AG04450 (cell line): ENCODE results near the gene SLC29A1. TPM values are rescaled to one million over a fixed set of nuclear protein-coding genes. Genes with fewer than 3 reads are reported as not detected.

Experiments
- CTCF ChIA-PET: fragments of 300-600, 350-600 bp; formaldehyde crosslinking; extraction: SDS; loops from one replicate; lab custom pipeline; 2022; ENCODE audit warnings: antibody characterized with exemption, inconsistent platforms; lab: Charles Lee
- POLR2A ChIA-PET: fragments of 350-600 bp; formaldehyde crosslinking; extraction: SDS; loops from one replicate; lab custom pipeline; 2021; ENCODE audit warnings: antibody characterized with exemption, inconsistent platforms; lab: Yijun Ruan, JAX
- DNase-seq: peaks from one replicate; pipeline ENCODE4 v3.0.0-alpha.2; 2011; ENCODE audit warnings: low read depth, low spot score
- H3K27ac ChIP-seq: one replicate; pipeline ENCODE4 v1.5.1; 2012; ENCODE audit warnings: low read depth, low read length, control low read depth
- H3K27me3 ChIP-seq: one replicate; pipeline ENCODE4 v1.6.0; 2012; ENCODE audit warnings: low read length; ENCODE audit not compliant: control insufficient read depth, insufficient read depth
- H3K4me3 ChIP-seq: 2 replicates; pipeline ENCODE4 v1.5.1; 2011; ENCODE audit warnings: mild to moderate bottlenecking, low read depth, low read length, control low read depth
- H3K9me3 ChIP-seq: 2 replicates; pipeline ENCODE4 v1.5.1; 2012; ENCODE audit warnings: low read length; ENCODE audit not compliant: control insufficient read depth, insufficient read depth
- CTCF ChIP-seq: IDR thresholded peaks from 2 replicates; pipeline ENCODE4 v1.5.1; 2011; ENCODE audit warnings: low read depth, low read length, control low read depth, inconsistent platforms
- polyA plus RNA-seq: library from polyadenylated mRNA; depleted of rRNA; stranded (reverse); fragments of >200 nt; gene quantifications from 2 replicates; pipeline ENCODE4 v1.2.3, GENCODE V29; 2011

Gene SLC29A1
- polyA plus RNA-seq, 1 experiment, result 13.2 TPM

GRCh38 chr6:44224965-44225305 is 1.5 kb downstream of the SLC29A1 start:
- ChIA-PET CTCF (interaction anchor here (0.5 to 8.8 kb wide), 8 partner anchors 10 to 452 kb away, joined by 3 to 83 read pairs (median 4); no protein-coding TSS in a partner anchor), POLR2A (interaction anchor here (0.7 to 0.8 kb wide), 2 partner anchors 72 to 451 kb away, joined by 3 to 4 read pairs; no protein-coding TSS in a partner anchor)

GRCh38 chr6:44225579-44226325 is 2.4 kb downstream of the SLC29A1 start:
- Histone ChIP-seq H3K27ac (no peak overlapping the region), H3K4me3 (no peak overlapping the region), H3K27me3 (no peaks in the 10 kb centered on the region), H3K9me3 (no peaks in the 10 kb centered on the region)
- ChIA-PET POLR2A (interaction anchor here (0.7 kb wide), 1 partner anchor 451 kb away, joined by 4 read pairs; no protein-coding TSS in a partner anchor), CTCF (interaction anchor here (0.7 to 8.8 kb wide), 3 partner anchors 9 to 453 kb away, joined by 4 to 83 read pairs (median 9); no protein-coding TSS in a partner anchor)
- no peak for TF ChIP-seq CTCF
- no peak for DNase-seq

More at GRCh38 chr6:44224965-44225305, 1.5 kb downstream of the SLC29A1 start:
- Histone ChIP-seq H3K27me3 (no peaks in the 10 kb centered on the region), H3K27ac (no peak overlapping the region), H3K4me3 (no peak overlapping the region), H3K9me3 (no peaks in the 10 kb centered on the region)
- TF ChIP-seq CTCF, result no peak
- DNase-seq, result no peak

GRCh38 chr6:44226368-44227147 is 3.2 kb downstream of the SLC29A1 start:
- Histone ChIP-seq H3K9me3 (no peaks in the 10 kb centered on the region), H3K4me3 (no peak overlapping the region), H3K27ac (no peak overlapping the region), H3K27me3 (no peaks in the 10 kb centered on the region)
- DNase-seq, result no peak
- ChIA-PET POLR2A (no interaction called here), CTCF (interaction anchor here (0.8 to 8.8 kb wide), 3 partner anchors 9 to 54 kb away, joined by 3 to 83 read pairs (median 4); no protein-coding TSS in a partner anchor)
- no peak for TF ChIP-seq CTCF

- ChIA-PET CTCF (interaction anchor here (0.8 to 8.8 kb wide), 3 partner anchors 8 to 54 kb away, joined by 3 to 83 read pairs (median 4); no protein-coding TSS in a partner anchor), POLR2A (interaction anchor here (0.9 kb wide), 1 partner anchor 19 kb away, joined by 3 read pairs; the partner anchor contains the start of gene HSP90AB1)
- Histone ChIP-seq H3K27ac (no peak overlapping the region), H3K27me3 (no peaks in the 10 kb centered on the region), H3K4me3 (no peak overlapping the region), H3K9me3 (no peaks in the 10 kb centered on the region)
- no peak for DNase-seq
- TF ChIP-seq CTCF, result no peak
Measured at GRCh38 chr6:44227148-44227793, 3.9 kb downstream of the SLC29A1 start.
